ENCODE results near the gene IGLL1. TPM values are rescaled to one million over a fixed set of nuclear protein-coding genes. Genes with fewer than 3 reads are reported as not detected.

Gene IGLL1
- total RNA-seq, 1 donor = not detected

- H3K4me3 ChIP-seq (ENCODE audit: low read depth, low read length) = no peak overlapping the region
- DNase-seq (ENCODE audit: low read depth) = no peak
- TF ChIP-seq CTCF (IDR thresholded peaks at IDR 0.05; ENCODE audit: insufficient read depth, low read length) = no peak
Measured at GRCh38 chr22:23529166-23530103, 50.7 kb downstream of the IGLL1 start.

DNA sequence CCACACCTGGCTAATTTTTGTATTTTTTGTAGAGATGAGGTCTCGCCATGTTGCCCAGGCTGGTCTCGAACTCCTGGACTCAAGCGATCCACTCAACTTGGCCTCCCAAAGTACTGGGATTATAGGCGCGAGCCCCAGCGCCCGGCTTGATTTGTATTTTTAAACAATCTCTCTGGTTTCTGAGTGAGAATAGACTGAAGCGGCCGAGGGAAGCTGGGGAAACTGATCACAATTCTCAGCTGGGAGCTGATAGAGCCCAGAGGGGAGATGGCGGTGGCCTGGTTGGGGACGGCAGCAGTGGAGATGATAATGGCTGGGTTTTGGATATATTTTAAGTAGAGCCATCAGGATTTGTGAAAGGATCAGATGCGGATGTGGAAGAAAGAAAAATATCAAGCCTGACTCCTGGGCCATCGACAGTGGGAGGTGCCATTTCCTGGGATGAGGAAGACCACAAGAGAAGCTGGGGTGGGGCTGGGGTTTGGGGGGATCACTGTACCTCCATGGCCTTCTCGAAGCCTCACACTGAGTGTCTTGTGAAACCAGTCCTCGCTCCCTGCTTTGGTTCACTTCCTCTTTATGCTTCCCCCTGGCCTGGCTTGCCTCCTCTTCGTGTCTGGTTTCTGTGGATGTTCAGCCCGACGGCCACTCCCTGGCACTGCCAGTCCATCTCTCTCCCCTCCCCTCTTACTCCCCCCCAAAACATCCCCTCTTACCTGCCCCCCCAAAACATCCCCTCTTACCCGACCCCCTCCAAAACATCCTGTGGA is 51.9 kb downstream of the IGLL1 start:
- no peak overlapping the region for H3K4me3 ChIP-seq (ENCODE audit: low read depth, low read length)
- no peak for TF ChIP-seq CTCF (IDR thresholded peaks at IDR 0.05; ENCODE audit: insufficient read depth, low read length)
- no peak for DNase-seq (ENCODE audit: low read depth)

DNA sequence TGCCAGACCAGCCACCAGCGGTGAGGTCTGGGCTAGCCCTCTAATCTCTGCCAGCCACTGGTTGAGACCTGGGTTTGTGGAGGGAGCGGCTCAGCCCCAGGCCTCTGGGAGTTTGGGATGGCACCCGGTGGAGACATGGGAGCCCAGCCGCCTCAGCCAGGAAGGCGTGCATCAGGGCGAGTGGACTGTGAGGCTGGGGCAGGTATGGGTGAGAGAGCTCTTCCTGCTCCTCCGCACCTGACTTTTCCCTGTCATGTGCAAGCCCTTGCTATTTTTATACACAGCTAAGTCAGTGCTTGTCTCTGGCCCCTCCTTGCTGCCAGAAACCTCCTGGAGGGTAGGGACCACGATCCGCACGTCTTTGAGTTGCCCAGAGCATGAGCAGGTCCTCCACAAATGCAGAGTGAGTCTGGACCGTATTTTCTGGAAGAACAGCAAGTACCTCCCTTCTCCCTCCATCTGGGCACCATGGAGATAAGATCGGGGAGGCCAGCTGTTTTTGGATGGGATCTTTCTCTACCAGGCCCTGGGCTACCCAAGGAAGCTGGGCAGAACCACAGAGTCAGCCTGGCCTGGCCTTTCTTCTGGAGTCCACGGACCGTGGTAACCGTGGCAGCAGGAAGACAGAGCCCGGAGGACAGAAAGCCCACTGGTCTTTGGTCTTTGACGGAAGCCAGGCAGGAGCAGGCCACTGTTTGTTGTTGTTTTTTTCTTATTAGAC is 53.3 kb downstream of the IGLL1 start:
- H3K4me3 ChIP-seq (ENCODE audit: low read depth, low read length) = no peak overlapping the region
- TF ChIP-seq CTCF (IDR thresholded peaks at IDR 0.05; ENCODE audit: insufficient read depth, low read length) = no peak
- no peak for DNase-seq (ENCODE audit: low read depth)

GRCh38 chr22:23525510-23525909 is 54.6 kb downstream of the IGLL1 start:
- DNase-seq (ENCODE audit: low read depth) = no peak
- no peak for TF ChIP-seq CTCF (IDR thresholded peaks at IDR 0.05; ENCODE audit: insufficient read depth, low read length)
- no peak overlapping the region for H3K4me3 ChIP-seq (ENCODE audit: low read depth, low read length)

DNA sequence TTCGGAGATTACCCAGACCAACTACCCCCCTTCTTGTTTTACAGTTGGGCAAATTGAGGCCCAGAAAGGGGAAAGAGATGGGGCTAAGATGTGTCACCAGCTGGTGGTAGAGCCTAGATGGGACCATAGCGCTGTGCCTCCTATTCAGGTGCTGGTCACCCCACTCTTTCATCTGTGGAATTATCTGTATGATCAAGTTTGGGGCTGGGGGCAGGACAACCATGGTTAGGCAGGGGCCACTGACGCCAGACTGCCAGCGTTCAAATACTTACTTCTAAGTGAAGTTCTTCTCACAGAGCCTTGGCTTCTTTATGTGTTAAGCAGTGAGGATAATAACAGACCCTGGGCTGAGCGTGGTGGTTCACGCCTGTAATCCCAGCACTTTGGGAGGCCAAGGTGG is 55.9 kb downstream of the IGLL1 start:
- no peak overlapping the region for H3K4me3 ChIP-seq (ENCODE audit: low read depth, low read length)

More for the DNA sequence above, 55.9 kb downstream of the IGLL1 start:
- no peak for TF ChIP-seq CTCF (IDR thresholded peaks at IDR 0.05; ENCODE audit: insufficient read depth, low read length)
- no peak for DNase-seq (ENCODE audit: low read depth)

All from fibroblast of the aortic adventitia (primary cell).